Measurements from ENCODE around the gene LSAMP.

Gene LSAMP

GRCh38 chr3:116429479-116430269 is 15.6 kb downstream of the LSAMP start:
- DNase-seq, result no peak

- no peak for DNase-seq
Measured at GRCh38 chr3:116426036-116426435, 19.3 kb downstream of the LSAMP start.

- no peak for DNase-seq
Measured at GRCh38 chr3:116425126-116425525, 20.2 kb downstream of the LSAMP start.

- no peak for DNase-seq
Measured at GRCh38 chr3:116423945-116424344, 21.3 kb downstream of the LSAMP start.

GRCh38 chr3:116423374-116423773 is 21.9 kb downstream of the LSAMP start:
- no peak for DNase-seq

GRCh38 chr3:116417151-116417550 is 28.1 kb downstream of the LSAMP start:
- no peak for DNase-seq

GRCh38 chr3:116413319-116413718 is 32.0 kb downstream of the LSAMP start:
- no peak for DNase-seq

- no peak for DNase-seq
Measured at GRCh38 chr3:116408473-116408872, 36.8 kb downstream of the LSAMP start.

GRCh38 chr3:116405231-116405630 is 40.1 kb downstream of the LSAMP start:
- DNase-seq, result no peak

GRCh38 chr3:116399701-116400226 is 45.5 kb downstream of the LSAMP start:
- DNase-seq, result no peak

GRCh38 chr3:116394365-116394764 is 50.9 kb downstream of the LSAMP start:
- no peak for DNase-seq

GRCh38 chr3:116393199-116393598 is 52.1 kb downstream of the LSAMP start:
- no peak for DNase-seq

GRCh38 chr3:116392291-116392690 is 53.0 kb downstream of the LSAMP start:
- no peak for DNase-seq

- no peak for DNase-seq
Measured at GRCh38 chr3:116391296-116392201, 53.7 kb downstream of the LSAMP start.

GRCh38 chr3:116390318-116390717 is 55.0 kb downstream of the LSAMP start:
- no peak for DNase-seq

GRCh38 chr3:116388867-116389385 is 56.4 kb downstream of the LSAMP start:
- DNase-seq, result no peak

GRCh38 chr3:116386168-116386567 is 59.1 kb downstream of the LSAMP start:
- DNase-seq, result no peak

- no peak for DNase-seq
Measured at GRCh38 chr3:116384717-116385116, 60.6 kb downstream of the LSAMP start.

- no peak for DNase-seq
Measured at GRCh38 chr3:116378077-116378476, 67.2 kb downstream of the LSAMP start.

- DNase-seq, result no peak
Measured at GRCh38 chr3:116374901-116375300, 70.4 kb downstream of the LSAMP start.

- no peak for DNase-seq
Measured at GRCh38 chr3:116367761-116368395, 77.4 kb downstream of the LSAMP start.

GRCh38 chr3:116356056-116356455 is 89.2 kb downstream of the LSAMP start:
- DNase-seq, result no peak

- DNase-seq, result no peak
Measured at GRCh38 chr3:116354382-116354781, 90.9 kb downstream of the LSAMP start.

Measured in fibroblast of skin of right biceps (primary cell).